NCI-H2029 (cell line): ENCODE measurements around the gene ARHGAP21.

Source experiments
- DNase-seq: peaks from one replicate; lab custom pipeline; 2025; lab: John Stamatoyannopoulos, UW

The ARHGAP21 gene

DNA sequence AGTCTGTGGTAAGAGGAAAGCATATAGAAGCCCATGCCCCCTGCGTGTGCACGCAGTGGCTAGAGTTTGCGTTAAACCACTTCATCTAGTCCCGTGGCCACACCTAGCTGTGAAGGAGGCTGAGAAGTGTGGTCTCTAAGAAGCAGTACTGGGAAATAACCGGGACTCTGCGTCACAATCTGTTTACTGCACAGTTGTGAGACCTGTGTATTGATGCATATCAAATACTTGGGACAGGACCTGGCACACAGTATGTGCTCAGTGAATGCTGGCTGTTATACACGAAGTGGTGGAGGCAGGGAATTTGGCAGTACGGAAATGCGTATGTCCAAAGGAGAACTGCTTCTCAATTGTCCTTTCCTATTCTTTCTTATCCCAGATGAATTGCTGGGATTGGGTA lies 149.5 kb downstream of the ARHGAP21 start:
- DNase-seq, result no peak

DNA sequence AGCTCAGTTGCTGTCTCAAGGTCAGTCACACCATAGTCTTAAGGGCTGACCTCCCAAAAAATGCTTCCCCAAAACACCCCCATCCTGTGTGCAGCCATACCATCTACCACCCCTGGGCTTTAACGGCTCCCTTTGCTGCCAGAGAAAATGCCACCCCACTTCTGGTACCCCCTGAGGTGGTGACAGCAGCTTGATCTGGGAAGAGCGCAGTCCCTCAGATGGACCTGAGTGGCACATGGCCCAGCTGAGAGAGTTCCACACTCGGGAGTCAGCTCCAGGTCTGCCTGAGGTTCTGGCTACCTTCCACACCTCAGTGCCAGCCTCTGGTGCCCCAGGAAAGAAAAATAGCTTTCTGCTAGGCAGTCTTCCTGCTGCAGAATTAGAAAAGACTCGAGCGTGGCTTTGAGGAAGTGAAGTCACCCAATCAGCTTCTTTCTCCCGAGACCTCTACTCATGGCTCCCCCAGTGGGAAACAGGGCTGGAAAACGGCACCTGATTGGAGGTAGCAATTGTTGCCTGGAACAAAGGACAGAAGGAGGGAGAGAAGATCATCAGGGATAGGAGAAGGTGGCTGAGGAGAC lies 151.7 kb downstream of the ARHGAP21 start:
- no peak for DNase-seq

DNA sequence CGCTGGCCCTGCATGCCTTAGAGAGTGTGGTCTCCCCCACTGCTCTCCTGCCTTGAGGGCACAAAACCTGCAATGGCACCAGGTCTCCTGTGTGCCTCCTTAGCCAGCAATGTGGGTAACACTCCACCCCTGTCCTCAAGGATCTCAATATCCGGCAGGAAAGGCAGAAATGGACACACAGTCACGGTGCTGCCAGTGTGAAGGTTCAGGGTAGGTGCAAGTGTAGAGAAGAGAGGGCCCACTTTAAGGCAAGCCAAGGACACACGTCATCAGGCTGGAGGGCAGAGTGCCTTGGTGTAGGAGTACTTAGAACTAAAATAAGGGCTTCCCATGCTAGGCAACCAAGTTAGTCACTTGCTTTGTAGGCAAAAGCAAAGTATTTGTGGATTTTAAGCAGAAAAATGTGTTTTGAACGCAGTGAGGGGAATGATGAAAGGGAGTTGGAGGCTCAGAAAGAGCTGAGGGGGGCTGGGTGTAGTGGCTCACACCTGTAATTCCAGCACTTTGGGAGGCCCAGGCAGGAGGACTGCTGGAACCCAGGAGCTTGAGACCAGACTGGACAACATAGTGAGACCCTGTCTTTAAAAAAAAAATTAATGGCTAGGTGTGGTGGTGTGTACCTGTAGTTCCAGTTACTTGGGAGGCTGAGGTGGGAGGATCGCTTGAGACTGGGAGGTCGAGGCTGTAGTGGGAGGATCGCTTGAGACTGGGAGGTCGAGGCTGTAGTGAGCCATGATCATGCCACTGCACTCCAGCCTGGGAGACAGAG lies 152.8 kb downstream of the ARHGAP21 start:
- DNase-seq, result no peak

DNA sequence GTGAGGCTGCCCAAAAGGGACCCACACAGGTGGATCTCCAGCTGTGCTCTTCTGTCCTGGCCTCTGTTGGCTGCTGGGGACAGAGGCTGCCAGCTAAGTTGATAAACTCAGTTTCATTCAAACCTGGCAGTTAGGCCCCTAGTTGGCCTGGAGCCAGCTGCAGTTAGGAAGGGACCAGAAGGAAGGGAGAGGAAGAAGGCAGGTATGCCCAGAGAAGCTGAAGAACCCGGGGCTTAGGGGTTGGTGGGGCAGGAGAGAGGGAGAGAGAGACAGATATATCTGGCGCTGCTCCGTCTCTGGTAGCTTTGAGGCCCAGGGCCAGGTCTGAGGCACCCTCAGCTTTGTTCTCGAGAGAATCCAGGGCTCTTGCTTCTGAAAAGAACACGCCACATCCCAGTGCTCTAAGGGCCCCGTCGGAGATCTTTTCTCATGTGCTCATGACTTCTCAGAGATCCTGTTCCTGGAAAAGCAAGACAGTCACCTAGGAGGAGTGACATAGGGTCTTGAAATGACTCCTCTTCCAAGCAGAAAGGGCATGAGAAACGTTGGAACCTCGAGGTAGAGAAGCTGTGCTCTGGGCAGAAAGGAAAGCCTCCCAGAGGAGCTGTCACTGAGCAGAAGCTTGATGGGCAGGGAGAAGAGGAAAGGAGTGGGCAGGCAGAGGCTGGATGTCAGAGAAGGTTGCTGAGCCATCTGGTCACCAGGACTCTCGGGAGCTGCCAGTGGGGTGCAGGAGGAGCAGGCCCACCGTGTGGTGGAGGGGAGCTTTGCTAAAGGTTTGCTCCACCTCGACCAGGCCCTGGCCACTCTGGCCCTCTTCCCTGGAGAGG lies 153.6 kb downstream of the ARHGAP21 start:
- DNase-seq, result no peak

DNA sequence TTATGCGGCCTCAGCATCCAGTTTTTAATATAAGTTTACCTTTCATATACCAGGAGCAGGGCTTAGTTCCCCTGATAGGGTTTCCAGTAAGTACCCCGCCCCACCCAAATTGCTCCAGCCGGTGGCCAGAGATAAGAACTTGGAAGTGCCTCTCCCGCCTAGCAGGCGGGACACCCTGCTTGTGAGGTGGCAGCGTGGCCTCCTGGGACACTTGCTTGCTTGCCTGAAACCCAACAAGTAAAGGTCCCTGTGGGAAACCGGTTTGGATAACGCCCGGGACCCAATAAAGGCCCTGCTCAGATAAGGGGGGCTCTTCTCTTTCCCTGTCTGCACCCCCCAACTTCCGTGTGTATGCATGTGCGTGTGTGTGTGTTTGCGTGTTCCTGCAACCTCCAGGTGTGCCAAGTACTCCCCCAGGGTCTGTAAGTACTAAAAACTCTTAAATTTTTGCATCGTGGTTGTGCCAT lies 154.3 kb downstream of the ARHGAP21 start:
- no peak for DNase-seq

DNA sequence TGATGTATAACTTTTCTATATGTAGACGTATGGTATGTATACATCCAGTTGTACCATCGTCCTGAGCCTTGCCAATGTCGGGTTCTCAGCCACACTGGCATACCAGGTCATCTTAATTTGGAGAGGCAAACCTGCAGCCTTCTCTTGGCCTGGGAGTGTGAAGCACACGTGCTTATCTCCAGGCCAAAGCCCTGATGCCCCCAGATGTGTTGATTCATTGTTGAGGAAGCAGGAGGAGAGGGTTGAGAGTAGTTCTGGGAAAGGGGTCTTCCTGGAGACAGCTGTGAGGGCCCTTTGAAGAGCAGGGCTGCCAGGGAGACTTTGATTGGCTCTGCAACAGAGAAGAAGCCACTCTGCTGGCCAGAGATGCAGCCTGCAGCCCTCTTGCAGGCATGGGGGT lies 155.6 kb downstream of the ARHGAP21 start:
- no peak for DNase-seq

DNA sequence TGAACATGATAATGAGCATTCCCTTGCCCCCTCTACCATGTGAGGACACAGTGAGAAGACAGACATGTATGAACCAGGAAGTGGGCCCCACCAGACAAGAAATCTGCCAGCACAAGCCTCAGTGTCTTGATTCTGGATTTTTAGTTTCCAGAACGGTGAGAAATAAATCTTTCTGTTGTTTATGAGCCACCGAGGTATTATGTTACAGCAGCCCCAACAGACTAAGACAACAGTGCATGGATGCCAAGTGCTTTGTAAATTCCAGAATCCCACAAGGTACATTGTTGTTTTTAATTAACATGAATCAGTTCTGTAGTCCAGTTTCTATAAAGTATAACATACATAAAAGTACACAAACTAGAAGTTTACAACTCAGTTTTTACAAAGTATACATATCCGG lies 162.2 kb downstream of the ARHGAP21 start:
- no peak for DNase-seq

DNA sequence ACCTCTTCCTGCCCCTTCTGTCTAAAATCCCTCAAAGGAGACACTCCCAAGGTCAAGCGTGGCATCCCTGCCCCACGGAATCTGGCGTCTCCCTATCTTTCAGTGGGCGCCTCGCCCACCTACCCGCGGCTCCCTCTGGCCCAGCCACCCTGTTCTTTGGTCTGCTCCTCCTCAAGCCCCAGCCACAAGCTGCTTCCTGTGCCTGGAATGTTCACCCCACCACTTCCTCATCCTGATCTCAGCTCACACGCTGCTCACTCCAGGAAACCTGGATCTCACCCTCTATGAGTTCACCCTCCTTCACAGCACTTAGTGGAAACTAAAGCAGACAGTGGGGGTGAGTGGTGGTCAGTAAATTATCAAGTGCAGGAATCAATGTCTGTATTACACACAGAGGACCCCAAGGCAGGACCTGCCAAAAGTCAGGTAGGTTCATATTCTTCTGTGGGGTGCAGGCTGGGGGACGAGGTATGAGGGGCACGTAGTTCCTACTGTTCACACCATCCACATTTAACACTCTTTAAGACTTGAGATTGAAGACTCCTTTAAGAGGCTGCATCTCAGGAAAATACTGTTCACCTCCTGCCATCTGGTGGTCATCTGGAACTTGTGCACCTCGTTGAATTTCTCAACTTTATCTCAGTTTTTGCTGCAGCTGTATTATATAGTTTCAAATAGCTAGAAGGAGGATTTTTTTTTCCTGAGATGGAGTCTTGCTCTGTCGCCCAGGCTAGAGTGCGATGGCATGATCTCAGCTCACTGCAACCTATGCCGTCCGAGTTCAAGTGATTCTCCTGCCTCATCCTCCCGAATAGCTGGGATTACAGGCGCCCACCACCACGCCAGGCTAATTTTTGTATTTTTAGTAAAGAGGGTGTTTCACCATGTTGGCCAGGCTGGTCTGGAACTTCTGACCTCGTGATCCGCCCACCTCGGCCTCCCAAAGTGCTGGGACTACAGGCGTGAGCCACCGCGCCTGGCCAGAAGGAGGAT lies 166.6 kb downstream of the ARHGAP21 start:
- DNase-seq, result no peak

DNA sequence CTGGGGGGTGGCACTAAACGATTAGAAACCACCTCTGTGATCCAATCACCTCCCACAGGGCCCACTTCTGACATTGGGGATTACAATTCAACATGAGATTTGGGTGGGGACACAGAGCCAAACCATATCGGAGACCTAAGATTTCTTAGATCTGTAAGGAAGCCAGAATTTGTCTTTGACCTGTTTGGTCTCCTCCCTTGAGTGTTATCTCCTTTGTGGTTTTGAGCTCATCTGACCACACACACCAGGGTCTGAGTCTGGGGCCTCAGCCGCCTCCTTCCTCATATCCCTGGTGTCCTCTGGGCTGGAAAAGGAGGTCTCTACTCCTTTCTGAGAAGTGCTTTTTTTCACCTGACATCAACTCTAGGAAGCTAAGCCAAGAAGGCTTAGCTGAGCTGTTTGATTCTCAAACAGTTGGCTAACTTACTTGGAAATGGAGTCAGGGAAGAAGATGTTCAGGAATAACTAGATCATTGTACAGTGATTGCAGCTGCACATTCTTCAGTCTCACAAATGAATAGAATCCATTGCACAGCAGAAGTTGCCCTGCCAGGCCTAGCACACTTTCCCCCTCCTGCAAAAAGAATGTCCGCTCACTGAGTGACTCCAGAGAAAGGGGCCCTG lies 167.4 kb downstream of the ARHGAP21 start:
- DNase-seq, result no peak

DNA sequence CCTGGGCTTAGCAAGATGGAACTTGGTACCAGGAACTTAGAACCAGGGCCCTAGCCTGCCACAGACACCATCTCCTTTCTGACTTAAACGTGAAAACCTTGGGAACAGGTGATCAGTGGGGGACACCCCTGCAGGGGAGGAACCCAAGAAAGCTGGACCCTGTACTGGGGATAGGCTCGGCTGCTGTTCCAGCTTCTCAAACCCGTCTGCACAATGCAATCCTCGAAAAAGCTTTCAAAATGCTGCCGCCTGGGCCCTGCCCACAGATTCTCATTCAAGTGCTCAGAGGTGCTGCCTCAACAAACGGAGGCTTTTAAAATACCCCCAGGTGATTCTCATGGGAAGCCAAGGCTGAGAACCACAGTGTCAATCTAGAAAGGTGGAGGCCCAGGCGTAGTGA lies 169.7 kb downstream of the ARHGAP21 start:
- DNase-seq, result no peak

DNA sequence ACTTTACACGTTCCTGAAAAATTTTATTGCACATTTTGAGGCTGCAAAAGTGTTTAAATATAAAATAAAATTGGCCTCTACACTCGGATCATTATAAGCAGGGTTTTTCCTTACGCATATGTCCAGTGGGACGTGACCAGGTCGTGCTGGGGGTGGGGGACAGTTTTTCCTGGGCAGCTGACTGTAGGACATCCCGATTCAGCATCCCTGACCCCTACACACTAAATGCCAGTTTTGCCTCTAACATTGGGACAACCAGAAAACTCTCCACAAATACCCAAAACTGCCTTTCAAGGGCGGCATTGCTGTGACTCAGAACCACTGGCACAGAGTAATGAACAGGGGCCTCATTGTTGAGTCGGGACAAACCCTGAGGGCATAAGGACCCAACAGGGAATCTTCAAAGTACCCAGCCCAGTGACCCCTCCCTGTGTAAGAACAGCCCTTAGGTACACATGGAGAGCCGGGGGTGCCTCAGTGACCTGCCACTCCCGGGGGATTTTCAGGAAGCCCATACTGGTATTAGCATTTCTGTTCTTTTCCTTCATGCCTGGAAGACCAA lies 170.6 kb downstream of the ARHGAP21 start:
- no peak for DNase-seq

DNA sequence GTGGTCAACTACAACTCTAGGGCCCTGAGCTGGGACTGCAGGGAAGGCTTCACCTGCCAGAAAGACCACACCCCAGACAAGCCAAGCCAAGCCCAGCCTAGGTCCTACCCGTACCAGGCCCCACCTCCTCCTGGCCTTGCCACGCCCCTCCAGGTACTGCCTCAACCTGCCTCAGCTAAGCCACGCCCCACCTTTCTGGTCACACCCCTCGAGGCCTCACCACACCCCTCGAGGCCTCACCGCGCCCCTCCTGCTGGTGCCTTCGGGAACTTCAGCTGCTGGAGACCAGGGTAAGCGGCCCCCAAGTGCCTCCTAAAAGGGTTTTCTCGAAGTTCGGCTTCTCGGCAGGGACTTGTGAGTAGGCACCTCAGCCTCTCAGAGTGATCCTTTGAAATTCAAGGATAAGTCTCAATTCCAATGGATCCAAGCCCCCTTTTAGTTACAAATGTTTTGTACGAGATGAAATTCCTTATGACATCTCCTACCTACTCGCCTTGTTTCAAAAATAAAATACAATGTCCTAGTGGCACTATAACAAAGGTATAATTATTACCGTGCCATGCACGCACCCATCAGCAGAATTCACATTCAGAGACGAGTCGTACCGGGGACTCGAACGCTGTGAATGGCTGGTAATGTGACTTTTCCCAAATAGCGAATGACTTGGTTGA lies 171.2 kb downstream of the ARHGAP21 start:
- DNase-seq, result peak; percentile 25

DNA sequence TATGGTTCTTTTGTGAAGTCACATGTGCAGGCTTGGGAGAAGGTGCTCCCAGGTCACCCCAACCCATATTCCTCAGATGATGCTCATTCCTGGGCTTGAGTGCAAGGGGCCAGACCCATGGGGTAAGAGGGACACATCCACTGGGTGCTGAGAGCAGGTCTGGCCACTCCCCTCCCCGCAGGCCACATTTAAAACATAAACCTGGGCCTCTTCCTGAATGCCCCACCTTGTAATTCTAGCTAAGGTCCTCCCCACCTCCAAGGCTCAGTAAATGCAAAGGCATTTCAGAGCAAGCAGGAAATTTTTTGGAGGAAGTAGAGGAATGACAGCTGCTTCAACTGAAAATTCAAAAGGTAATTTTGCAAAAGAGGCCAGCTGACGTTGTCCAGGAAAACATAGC lies 172.5 kb downstream of the ARHGAP21 start:
- no peak for DNase-seq

DNA sequence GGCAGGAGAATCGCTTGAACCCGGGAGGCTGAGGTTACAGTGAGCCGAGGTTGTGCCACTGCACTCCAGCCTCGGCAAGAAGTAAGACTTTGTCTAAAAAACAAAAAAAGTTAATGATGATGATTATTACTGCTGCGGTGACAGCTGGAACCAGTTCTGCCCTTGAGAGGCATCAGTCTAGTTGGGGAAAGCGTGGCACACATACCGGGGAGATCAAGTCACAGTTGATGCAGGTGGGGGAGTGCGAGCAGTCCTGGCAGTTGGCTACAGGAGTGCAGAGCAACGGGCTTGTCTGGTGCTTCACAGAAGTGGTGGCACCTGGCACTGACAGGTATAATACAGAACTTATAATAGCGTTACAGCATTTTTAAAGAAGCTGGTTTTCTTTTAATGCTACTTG lies 173.0 kb downstream of the ARHGAP21 start:
- no peak for DNase-seq

DNA sequence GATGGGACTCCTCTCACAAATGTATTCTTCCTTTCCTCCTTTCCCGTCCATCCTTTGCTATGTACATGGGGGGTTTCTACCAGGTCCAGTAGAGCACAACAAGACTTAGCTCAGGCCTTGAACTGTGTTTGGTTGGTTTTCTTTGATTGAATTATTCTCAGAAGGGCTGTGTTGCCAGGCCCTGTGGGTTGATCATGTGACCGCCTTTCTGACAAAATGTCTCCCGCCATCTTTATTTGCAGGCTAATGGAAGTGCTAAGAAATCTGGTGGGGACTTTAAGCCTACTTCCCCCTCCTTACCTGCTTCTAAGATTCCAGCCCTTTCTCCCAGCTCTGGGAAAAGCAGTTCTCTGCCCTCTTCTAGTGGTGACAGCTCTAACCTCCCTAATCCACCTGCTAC lies 178.1 kb downstream of the ARHGAP21 start:
- no peak for DNase-seq

DNA sequence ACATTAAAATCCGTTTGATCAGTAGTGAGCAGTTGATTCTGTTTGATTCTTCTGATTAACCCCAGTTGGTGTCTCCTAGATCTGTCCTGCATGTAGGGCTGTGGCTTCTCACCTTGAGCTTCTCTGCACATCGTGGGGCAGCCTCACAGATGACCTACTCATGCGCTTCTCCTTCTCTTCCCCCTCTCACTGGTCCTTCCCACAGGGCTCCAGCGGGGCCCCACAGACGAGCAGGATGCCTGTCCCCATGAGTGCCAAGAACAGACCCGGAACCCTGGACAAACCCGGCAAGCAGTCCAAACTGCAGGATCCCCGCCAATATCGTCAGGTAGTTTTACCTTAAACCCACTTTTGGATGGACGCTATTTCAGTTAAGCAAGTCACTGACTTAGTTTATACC lies 178.9 kb downstream of the ARHGAP21 start:
- DNase-seq, result no peak

DNA sequence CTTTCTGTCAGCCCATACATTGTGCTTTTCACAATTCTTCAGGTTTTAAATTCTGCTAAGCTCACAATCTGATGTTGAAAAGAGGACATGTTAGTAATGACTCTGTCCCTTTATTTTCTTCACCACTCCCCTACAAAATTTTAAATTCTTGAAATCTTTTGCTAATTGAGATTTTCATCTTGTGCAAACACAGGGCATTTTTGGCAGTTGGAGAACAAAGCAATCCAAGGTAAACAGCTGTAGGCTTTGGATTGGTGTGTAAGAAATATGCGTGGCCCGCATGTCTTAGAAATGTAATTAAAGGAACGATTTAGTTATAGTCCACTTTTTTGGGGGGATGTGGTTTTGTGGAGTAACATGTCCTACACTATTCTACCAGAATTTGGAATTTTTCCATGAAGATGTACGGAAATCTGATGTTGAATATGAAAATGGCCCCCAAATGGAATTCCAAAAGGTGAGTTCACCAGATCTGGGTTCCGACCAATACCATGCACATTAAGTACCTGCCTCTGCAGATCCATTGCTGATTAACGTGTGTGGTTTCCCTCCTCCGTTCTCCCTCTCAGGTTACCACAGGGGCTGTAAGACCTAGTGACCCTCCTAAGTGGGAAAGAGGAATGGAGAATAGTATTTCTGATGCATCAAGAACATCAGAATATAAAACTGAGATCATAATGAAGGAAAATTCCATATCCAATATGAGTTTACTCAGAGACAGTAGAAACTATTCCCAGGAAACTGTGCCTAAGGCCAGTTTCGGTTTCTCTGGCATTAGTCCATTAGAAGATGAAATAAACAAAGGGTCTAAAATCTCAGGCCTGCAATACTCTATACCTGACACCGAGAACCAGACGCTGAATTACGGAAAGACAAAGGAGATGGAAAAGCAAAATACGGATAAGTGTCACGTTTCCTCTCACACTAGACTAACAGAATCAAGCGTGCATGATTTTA lies 181.1 kb downstream of the ARHGAP21 start:
- DNase-seq, result no peak

DNA sequence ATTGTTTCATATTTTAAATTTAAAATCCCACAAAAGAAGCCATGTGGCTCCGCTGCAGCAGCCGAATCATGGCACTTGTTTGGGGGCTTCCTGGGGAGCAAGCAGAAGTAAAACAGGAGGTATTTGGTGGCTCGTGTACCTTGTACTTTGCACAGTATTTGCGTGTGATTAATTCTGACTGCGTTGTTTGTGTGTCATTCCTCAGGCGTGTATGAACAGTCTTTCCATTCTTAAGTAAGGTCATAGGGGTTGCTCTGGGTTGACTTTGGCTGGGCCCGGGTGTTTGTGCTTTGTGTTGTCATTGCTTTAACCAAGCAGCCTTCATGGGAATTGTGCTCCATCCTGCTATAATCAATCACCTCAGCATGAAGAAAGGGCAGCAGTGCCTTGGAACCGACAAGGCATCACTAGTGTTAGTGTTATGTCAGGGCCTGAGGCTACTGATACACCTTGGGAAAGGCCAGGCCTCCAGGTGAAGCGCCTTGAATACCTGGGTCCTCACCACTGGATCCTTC lies 182.4 kb downstream of the ARHGAP21 start:
- DNase-seq, result no peak

DNA sequence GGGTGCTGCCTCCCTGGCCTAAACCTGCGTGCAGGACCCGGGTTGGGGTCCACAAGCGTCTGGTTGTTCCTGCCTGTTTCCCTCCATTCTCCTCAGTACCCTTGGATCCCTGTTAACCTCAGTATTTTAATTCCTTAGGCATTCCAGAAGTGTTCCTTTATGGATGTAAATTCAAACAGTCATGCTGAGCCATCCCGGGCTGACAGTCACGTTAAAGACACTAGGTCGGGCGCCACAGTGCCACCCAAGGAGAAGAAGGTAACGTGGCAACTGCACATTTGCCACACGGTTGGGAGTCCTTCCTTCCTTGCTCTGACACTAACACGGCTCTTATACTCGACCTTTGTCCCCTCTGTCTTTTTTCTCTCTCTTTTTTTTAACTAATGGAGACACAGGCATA lies 187.1 kb downstream of the ARHGAP21 start:
- DNase-seq, result no peak
